Measurements from ENCODE around the gene EIF1AY. TPM values are rescaled to one million over a fixed set of nuclear protein-coding genes. Genes with fewer than 3 reads are reported as not detected.

The EIF1AY gene
- total and polyA plus RNA-seq, 2 of the 4 experiments (the other 2 are of a cell fraction), result not detected

Small RNA genes lying within 50 kb of the gene (microRNA-seq; reads per million reads assigned to microRNA genes)
- gene KDM5DP1 (ENCODE audit: insufficient read depth, insufficient read length), result not detected

Small RNA genes lying within 50 kb of the gene (small RNA-seq; reads per million reads assigned to genes)
- 0 reads per million in 5 experiments for gene KDM5DP1

Other genes with a start within 250 kb of the EIF1AY start
- gene RPS4Y2, start 180.3 kb downstream of the EIF1AY start, total RNA-seq (2012; rRNA removed), result not detected in 2 replicates
- not detected in 2 replicates for gene RPS4Y2, start 180.3 kb downstream of the EIF1AY start, polyA plus RNA-seq (2012; rRNA removed)

All from IMR-90 (cell line).